ENCODE data around the gene SPEM3.

DNA sequence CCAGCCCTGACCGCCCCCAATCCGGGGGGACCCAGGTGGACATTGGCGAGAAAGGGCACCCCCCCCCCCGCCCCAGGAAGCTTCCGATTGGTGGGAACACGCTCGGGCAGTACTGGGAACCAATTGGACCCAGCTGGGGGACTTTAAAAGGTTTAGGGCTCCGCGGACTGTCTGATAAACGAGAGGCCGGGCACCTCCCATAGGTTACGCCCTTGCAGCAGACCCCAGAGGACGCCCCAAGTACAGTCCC, 25.0 kb upstream of the SPEM3 start:
- TF ChIP-seq, protein P1, sequence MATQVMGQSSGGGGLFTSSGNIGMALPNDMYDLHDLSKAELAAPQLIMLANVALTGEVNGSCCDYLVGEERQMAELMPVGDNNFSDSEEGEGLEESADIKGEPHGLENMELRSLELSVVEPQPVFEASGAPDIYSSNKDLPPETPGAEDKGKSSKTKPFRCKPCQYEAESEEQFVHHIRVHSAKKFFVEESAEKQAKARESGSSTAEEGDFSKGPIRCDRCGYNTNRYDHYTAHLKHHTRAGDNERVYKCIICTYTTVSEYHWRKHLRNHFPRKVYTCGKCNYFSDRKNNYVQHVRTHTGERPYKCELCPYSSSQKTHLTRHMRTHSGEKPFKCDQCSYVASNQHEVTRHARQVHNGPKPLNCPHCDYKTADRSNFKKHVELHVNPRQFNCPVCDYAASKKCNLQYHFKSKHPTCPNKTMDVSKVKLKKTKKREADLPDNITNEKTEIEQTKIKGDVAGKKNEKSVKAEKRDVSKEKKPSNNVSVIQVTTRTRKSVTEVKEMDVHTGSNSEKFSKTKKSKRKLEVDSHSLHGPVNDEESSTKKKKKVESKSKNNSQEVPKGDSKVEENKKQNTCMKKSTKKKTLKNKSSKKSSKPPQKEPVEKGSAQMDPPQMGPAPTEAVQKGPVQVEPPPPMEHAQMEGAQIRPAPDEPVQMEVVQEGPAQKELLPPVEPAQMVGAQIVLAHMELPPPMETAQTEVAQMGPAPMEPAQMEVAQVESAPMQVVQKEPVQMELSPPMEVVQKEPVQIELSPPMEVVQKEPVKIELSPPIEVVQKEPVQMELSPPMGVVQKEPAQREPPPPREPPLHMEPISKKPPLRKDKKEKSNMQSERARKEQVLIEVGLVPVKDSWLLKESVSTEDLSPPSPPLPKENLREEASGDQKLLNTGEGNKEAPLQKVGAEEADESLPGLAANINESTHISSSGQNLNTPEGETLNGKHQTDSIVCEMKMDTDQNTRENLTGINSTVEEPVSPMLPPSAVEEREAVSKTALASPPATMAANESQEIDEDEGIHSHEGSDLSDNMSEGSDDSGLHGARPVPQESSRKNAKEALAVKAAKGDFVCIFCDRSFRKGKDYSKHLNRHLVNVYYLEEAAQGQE (IDR thresholded peaks at IDR 0.05; ENCODE audit: insufficient read depth in 1 of 2, low read depth in 2 of 2, low read length in 2 of 2), result no peak
- no peak for TF ChIP-seq SIN3A (IDR thresholded peaks at IDR 0.05; ENCODE audit: borderline replicate concordance, insufficient read depth, low read length)
